ENCODE data around the gene CTSW.

DNA sequence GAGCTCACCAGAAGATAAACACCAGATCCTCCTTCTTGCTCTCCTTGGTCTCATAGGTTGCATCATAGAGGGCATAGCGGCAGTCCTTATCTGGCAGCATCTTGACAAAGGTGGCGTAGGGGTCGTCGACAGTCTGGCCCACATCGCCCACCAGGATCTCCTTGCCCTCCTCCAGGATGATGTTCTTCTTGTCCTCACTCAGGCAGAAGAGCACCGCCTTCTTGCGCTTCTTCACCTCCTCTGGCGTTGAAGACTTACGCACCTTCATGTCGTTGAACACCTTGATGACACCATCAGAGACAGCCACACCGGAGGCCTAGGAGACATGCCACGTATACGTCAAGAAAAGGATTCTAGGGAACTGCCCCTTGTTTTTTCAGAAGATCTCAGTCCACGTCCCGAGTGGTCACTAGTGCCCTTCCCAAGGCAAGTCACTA is 23.7 kb upstream of the CTSW start:
- TF ChIP-seq POLR2A (IDR thresholded peaks at IDR 0.05) (no peak), EP300 (IDR thresholded peaks at IDR 0.05) (no peak)
- TF ChIP-seq, protein P1, sequence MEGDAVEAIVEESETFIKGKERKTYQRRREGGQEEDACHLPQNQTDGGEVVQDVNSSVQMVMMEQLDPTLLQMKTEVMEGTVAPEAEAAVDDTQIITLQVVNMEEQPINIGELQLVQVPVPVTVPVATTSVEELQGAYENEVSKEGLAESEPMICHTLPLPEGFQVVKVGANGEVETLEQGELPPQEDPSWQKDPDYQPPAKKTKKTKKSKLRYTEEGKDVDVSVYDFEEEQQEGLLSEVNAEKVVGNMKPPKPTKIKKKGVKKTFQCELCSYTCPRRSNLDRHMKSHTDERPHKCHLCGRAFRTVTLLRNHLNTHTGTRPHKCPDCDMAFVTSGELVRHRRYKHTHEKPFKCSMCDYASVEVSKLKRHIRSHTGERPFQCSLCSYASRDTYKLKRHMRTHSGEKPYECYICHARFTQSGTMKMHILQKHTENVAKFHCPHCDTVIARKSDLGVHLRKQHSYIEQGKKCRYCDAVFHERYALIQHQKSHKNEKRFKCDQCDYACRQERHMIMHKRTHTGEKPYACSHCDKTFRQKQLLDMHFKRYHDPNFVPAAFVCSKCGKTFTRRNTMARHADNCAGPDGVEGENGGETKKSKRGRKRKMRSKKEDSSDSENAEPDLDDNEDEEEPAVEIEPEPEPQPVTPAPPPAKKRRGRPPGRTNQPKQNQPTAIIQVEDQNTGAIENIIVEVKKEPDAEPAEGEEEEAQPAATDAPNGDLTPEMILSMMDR (IDR thresholded peaks at IDR 0.05), result no peak
